Fibroblast of skin of scalp (primary cell): ENCODE measurements around the gene USP25.

Source experiments
- DNase-seq: peaks from one replicate; pipeline ENCODE4 v3.0.0-alpha.2; 2013

USP25 gene

GRCh38 chr21:15763359-15763758 is 33.6 kb downstream of the USP25 start:
- no peak for DNase-seq

GRCh38 chr21:15764878-15765277 is 35.1 kb downstream of the USP25 start:
- no peak for DNase-seq

GRCh38 chr21:15766952-15767603 is 37.3 kb downstream of the USP25 start:
- no peak for DNase-seq

GRCh38 chr21:15768045-15768601 is 38.3 kb downstream of the USP25 start:
- peak; percentile 26 for DNase-seq

- DNase-seq = no peak
Measured at GRCh38 chr21:15768853-15769252, 39.1 kb downstream of the USP25 start.

- DNase-seq = no peak
Measured at GRCh38 chr21:15771311-15771710, 41.5 kb downstream of the USP25 start.

- DNase-seq = peak; percentile 44
Measured at GRCh38 chr21:15772654-15773053, 42.9 kb downstream of the USP25 start.

- DNase-seq = peak; percentile 34
Measured at GRCh38 chr21:15774590-15774989, 44.8 kb downstream of the USP25 start.

GRCh38 chr21:15775291-15775690 is 45.5 kb downstream of the USP25 start:
- DNase-seq = no peak

- DNase-seq = peak; percentile 81
Measured at GRCh38 chr21:15775981-15776380, 46.2 kb downstream of the USP25 start.

GRCh38 chr21:15776818-15777217 is 47.0 kb downstream of the USP25 start:
- no peak for DNase-seq

- DNase-seq = no peak
Measured at GRCh38 chr21:15781986-15782385, 52.2 kb downstream of the USP25 start.

- peak; percentile 67 for DNase-seq
Measured at GRCh38 chr21:15788847-15789523, 59.2 kb downstream of the USP25 start.

GRCh38 chr21:15793109-15793508 is 63.3 kb downstream of the USP25 start:
- no peak for DNase-seq

GRCh38 chr21:15793550-15794235 is 63.9 kb downstream of the USP25 start:
- DNase-seq = peak; percentile 42

GRCh38 chr21:15794277-15794912 is 64.6 kb downstream of the USP25 start:
- DNase-seq = no peak

- DNase-seq = no peak
Measured at GRCh38 chr21:15795533-15795932, 65.8 kb downstream of the USP25 start.

- no peak for DNase-seq
Measured at GRCh38 chr21:15797577-15798363, 68.0 kb downstream of the USP25 start.

- no peak for DNase-seq
Measured at GRCh38 chr21:15801352-15801863, 71.6 kb downstream of the USP25 start.

- DNase-seq = no peak
Measured at GRCh38 chr21:15804247-15805005, 74.6 kb downstream of the USP25 start.

GRCh38 chr21:15809065-15809464 is 79.3 kb downstream of the USP25 start:
- peak; percentile 5 for DNase-seq
